ENCODE results near the gene TMPRSS3. TPM values are rescaled to one million over a fixed set of nuclear protein-coding genes. Genes with fewer than 3 reads are reported as not detected.

Gene TMPRSS3
- total RNA-seq, 1 experiment from 2014 or later: 0.05 TPM

GRCh38 chr21:42356650-42357049, 39.2 kb downstream of the TMPRSS3 start:
- no peak for DNase-seq (ENCODE audit: extremely low read depth, low read depth)

- no peak for DNase-seq (ENCODE audit: extremely low read depth, low read depth)
These were observed 39.8 kb downstream of the TMPRSS3 start for GRCh38 chr21:42356046-42356445.

- no peak for DNase-seq (ENCODE audit: extremely low read depth, low read depth)
These were observed 42.2 kb downstream of the TMPRSS3 start for GRCh38 chr21:42353623-42354022.

DNA sequence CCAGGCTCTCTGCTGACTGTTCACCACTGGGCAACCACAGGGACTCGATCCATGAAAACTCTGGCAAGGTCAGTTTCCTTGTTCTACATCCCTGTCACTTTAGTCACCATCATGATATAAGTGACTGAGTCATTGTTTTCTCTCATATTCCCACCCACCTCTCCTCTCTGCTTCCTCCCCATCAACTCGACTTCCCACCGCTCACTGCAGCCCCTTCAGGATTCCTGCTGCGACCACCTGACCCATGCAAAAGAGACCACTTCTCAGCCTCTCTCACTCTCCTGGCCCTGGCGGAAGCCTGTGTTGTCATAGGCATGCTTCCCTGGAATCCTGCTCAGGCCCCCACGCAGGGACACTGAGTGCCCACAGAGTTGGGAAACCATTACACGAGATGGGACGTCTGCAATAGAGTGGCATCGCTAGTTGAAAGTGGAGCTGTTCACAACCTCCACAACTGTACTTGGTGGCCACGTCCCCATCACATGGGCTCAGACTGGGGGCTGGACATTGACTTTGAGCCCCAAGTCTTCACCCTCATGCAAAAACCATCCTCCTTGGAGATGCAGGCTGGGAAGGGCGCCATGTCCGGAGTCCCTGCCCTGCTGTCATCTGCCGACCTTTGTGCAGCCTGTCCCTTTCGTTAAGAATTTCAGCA, 43.3 kb downstream of the TMPRSS3 start:
- DNase-seq (ENCODE audit: extremely low read depth, low read depth): no peak

DNA sequence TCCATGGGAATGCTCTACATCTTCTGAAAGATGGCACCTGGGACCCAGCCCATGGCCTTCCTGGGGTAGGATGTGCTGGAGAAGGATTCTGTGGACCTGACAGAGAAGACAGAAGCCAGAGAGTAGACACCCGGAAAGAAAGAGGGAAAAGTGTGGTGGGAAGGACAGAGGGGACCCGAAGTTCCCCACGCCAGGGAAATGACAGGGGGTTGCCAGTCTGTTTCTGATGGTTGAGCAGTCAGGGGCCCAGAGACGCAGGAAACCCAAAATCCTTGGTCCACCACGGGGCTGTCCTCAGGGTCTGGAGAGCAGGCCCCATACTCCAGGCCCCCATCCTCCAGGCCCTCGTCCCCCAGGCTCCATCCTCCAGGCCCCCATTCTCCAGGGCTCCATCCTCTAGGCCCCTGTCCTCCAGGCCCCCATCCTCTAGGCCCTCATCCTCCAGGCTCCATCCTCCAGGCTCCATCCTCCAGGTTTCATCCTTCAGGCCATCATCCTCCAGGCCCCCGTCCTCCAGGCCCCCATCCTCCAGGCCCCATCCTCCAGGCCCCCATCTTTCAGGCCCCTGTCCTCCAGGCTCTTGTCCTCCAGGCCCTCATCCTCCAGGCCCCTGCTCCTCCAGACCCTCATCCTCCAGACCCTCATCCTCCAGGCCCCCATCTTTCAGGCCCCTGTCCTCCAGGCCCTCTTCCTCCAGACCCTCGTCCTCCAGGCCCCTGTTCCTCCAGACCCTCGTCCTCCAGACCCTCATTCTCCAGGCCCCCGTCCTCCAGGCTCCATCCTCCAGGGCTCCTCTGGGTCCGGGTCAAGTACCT, 44.0 kb downstream of the TMPRSS3 start:
- DNase-seq (ENCODE audit: extremely low read depth, low read depth): no peak

- no peak for DNase-seq (ENCODE audit: extremely low read depth, low read depth)
These were observed 44.9 kb downstream of the TMPRSS3 start, which contains the start of gene TFF2 for GRCh38 chr21:42350927-42351426. TFF2 (minus strand) TSS chr21:42350994; CDS start chr21:42350957, 37 bp downstream.

DNA sequence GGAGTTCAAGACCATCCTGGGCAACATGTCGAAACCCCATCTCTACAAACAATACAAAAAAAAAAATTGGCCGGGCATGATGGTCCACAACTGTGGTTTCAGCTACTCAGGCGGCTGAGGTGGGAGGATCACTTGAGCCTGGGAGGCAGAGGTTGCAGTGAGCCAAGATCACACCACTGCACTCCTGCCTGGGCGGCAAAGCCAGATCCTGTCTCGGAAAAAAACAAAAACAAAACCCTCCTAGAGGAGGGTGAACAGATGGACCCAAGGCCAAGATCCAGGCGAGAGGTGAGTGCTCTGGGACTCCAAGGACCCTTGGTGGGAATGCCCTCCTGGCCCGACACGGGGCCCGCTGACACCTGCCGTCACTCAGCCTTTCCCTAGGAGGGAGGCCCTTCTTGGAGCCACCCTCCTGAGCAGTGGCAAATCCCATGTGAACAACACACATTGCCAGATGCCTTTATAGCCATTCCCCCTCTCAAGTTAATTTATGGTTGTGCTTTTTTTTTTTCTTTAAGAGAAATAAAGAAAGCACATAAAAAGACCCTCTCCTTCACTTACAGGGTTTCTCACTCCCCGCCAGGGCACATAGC, 45.4 kb downstream of the TMPRSS3 start:
- DNase-seq (ENCODE audit: extremely low read depth, low read depth): no peak

DNA sequence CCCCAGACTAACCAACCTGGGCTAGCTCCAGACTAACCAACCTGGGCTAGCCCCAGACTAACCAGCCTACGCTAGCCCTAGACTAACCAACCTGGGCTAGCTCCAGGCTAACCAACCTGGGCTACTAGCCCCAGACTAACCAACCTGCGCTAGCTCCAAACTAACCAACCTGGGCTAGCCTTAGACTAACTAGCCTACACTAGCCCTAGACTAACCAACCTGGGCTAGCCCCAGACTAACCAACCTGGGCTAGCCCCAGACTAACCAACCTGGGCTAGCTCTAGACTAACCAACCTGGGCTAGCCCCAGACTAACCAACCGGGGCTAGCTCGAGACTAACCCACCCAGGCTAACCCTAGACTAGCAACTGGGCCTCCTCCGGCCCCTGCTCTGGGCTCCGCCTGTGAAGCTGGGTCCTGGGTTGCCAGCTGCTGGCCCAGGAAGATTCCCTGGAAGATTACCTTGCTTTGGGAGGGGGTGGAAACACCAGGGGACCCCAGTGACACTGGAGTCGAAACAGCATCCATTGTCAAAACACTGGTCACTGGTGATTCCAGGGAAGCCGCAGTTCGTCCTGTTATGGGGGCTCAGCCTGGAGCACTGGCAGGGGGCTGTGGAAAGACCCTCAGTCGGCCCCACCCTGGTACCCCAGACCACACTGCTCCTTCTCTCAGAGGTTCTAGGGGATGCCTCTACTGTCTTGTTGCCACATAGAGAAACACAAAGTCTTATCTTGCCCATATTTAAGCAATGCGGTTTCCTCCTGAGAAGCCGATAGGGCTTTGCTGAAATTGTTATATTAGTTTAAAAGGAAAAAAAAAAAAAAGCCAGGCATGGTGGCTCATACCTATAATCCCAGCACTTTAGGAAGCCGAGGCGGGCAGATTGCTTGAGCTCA, 46.2 kb downstream of the TMPRSS3 start:
- no peak for DNase-seq (ENCODE audit: extremely low read depth, low read depth)

- DNase-seq (ENCODE audit: extremely low read depth, low read depth): no peak
These were observed 47.1 kb downstream of the TMPRSS3 start for GRCh38 chr21:42348762-42349161.

GRCh38 chr21:42347601-42348327, 48.1 kb downstream of the TMPRSS3 start:
- no peak for DNase-seq (ENCODE audit: extremely low read depth, low read depth)

GRCh38 chr21:42346866-42347600, 48.8 kb downstream of the TMPRSS3 start:
- DNase-seq (ENCODE audit: extremely low read depth, low read depth): no peak

GRCh38 chr21:42346441-42346840, 49.4 kb downstream of the TMPRSS3 start:
- DNase-seq (ENCODE audit: extremely low read depth, low read depth): no peak

DNA sequence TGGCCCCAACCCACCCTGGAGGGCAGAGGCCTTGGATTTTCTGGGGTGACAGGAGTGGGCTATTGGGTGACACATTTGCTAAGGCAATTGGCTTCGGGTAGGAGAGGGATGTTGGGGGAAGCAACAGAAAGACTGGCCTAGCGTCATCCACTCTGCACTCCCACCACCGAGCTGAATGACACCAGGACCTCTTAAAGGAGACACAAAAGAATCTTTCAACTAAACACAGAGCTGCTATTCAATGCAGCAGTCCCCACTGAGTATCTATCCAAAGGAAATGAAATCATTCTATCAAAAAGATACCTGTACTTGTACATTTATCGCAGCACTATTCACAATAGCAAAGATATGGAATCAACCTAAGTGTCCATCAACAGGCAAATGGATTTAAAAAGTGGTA, 51.2 kb downstream of the TMPRSS3 start:
- no peak for DNase-seq (ENCODE audit: extremely low read depth, low read depth)

DNA sequence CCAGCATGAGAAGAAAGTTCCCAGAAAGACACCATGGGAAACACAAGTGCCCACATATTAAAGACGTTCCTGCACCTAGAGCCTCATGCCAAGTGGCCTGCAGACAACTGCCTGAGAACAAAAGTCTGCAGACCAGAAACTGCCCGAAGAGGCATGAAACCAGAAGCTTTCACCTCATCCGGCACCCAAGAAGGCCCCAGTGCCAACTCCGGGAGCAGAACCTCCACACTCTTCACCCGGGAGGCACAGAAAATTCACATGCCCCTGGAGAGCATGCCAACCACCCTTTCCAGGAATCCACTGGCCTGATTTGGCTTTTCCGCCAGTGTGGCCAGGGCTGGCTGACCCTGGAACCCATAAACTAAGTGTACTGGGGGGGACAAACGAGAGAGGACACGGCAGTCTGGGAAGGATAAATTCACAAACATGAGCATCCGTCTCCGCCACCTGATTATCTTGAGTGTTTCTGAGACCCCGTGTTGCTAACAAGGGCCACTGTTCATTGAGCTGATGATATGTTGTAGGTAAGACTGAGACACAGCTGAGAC, 51.8 kb downstream of the TMPRSS3 start:
- DNase-seq (ENCODE audit: extremely low read depth, low read depth): no peak

DNA sequence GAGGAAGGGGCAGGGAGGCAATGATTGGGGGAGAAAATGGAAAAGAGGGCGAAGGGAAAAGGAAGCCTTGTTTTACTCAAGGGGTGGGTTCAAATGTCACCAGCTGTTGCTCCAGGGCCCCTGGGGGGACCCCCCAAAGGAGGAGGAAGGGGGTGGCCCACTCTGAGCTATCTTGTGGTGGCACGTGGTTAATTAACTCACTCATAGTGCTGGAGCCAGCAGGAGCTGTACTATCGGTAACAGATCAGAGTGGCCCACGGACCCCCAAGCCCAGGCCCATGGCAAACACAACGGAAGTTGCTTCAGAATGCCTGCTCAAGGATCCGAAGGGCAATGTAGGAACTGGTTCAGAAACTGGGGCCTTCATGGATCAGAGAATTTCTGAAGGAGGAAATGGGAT, 52.3 kb downstream of the TMPRSS3 start:
- no peak for DNase-seq (ENCODE audit: extremely low read depth, low read depth)

DNA sequence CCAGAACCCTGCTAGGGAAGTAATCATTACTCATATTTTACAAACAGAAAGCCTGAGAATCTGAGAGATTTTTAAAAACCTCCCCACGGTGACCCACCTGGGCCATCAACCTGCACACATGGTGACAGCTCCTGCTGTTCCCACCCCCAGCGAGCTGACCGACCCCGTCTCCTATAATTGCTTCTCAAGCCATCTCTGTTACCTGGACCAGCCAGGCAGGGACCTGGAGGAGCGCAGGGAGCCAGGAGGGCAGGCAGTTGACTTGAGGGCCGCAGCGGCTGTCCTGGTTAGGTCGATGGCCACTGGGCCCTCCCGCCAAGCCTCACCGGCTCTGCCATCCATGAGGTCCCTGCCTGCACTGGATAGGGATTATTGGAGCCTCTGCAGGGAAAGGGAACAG, 52.8 kb downstream of the TMPRSS3 start:
- no peak for DNase-seq (ENCODE audit: extremely low read depth, low read depth)

DNA sequence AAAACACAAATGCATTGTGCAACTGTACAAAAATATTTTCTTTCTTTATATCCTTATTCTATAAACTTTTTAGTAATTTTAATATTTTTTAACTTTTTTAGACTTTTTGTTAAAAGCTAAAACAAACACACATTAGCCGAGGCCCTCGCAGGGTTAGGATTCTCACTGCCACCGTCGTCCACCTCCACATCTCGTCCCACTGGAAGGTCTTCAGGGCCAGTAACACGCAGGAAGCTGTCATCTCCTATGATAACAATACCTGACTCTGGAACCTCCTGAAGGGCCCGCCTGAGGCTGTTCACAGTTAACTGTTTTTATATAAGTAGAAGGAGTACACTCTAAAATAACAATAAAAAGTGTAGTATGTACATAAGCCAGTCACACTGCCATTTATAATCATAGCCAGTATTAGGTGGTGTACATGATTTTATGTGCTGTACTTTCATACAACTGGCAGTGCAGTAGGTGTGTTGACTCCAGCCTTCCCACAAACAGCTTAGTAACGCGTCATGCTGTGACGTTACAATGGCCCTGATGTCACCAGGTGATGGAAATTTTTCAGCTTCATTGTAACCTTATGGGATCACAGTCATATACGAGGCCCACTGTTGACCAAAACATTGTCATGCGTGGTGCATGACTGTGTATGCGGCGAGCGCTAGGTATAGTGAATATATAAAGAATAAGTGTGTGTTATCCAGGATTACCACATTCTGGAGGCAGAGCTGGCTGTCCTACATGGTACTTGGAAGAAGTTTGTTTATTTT, 53.9 kb downstream of the TMPRSS3 start:
- DNase-seq (ENCODE audit: extremely low read depth, low read depth): no peak

All from NCI-H460 (cell line).